Suprapubic skin (tissue), 3 donors: ENCODE results near the gene SP5.

ENCODE experiments used
- CTCF ChIP-seq, 2 donors: fragments of 200-600 bp in 1 of 2; fragments of 450-650 bp in 1 of 2; sonication (generic) in 1 of 2; IDR thresholded peaks; one replicate each; pipeline ENCODE4 v1.5.1; 2016 to 2019; ENCODE audit warnings: antibody characterized with exemption in 2 of 2, mild to moderate bottlenecking in 1 of 2, moderate library complexity in 1 of 2
- POLR2A ChIP-seq, 2 donors: fragments of 450-650 bp; IDR thresholded peaks; one replicate each; pipeline ENCODE4 v1.6.1; 2017; ENCODE audit warnings: antibody characterized with exemption in 2 of 2, mild to moderate bottlenecking in 2 of 2, moderate library complexity in 2 of 2

- no peak for TF ChIP-seq CTCF (IDR thresholded peaks at IDR 0.05)
- no peak for TF ChIP-seq POLR2A (IDR thresholded peaks at IDR 0.05)
These were observed 11.2 kb upstream of the SP5 start for GRCh38 chr2:170703776-170704476.
